GM12878 (cell line): Measurements from ENCODE around the gene RBM44. TPM values are rescaled to one million over a fixed set of nuclear protein-coding genes. Genes with fewer than 3 reads are reported as not detected.

Experiments used
- ATAC-seq: fragments of 200-7000 bp; cut with Tn5 transposase; 3 replicates; pipeline ENCODE4 v1.9.1; 2020; ENCODE audit warnings: mild to moderate bottlenecking, moderate library complexity
- BruUV-seq: library from RNA; stranded (reverse); fragments of 400-500 nt; replicated peaks from 2 replicates; lab custom pipeline; 2021; lab: Mats Ljungman, UMichigan
- CTCF ChIA-PET: fragments of 300-600 bp; sonication (Branson Sonifier 250); formaldehyde crosslinking; extraction: SDS; loops from one replicate; lab custom pipeline; 2021; ENCODE audit warnings: inconsistent platforms; lab: Yijun Ruan, JAX
- POLR2A ChIA-PET: fragments of 350-600 bp; formaldehyde crosslinking; extraction: SDS; loops from one replicate; lab custom pipeline; 2021; ENCODE audit warnings: inconsistent platforms; lab: Charles Lee
- RAD21 ChIA-PET: fragments of 300-600 bp; sonication (Branson Sonifier 250); formaldehyde crosslinking; loops from one replicate; lab custom pipeline; 2023; ENCODE audit warnings: antibody characterized with exemption; ENCODE audit not compliant: unreplicated experiment; lab: Charles Lee
- SMC1A ChIA-PET: fragments of 300-600 bp; sonication (Branson Sonifier 250); formaldehyde crosslinking; loops from one replicate; lab custom pipeline; 2023; ENCODE audit not compliant: unreplicated experiment, uncharacterized antibody; lab: Charles Lee
- DNase-seq: peaks from one replicate; pipeline ENCODE4 v3.0.0-alpha.2; 2011; ENCODE audit warnings: low read depth, low spot score
- FAIRE-seq: peaks from 3 replicates; lab custom pipeline; 2011; peaks lifted over from hg19 to GRCh38; lab: Jason Lieb, UNC
- H2AFZ ChIP-seq: 2 replicates; pipeline ENCODE4 v1.6.0; 2011; ENCODE audit warnings: low read depth, low read length, control low read depth; ENCODE audit not compliant: control insufficient read depth
- H3K27ac ChIP-seq: 2 replicates; pipeline ENCODE4 v1.5.1; 2011; ENCODE audit warnings: control low read depth; ENCODE audit not compliant: control insufficient read depth, insufficient read depth
- H3K27me3 ChIP-seq, 2 experiments: replicated peaks in 1 of 2; 2 replicates each; pipeline versions ENCODE4 v1.6.0 to v1.6.1; 2011; ENCODE audit warnings: low read length in 1 of 2; ENCODE audit not compliant: control insufficient read depth in 2 of 2, insufficient read depth in 2 of 2
- H3K36me3 ChIP-seq, 2 experiments: 2 replicates each; pipeline ENCODE4 v1.5.1; 2011; ENCODE audit warnings: low read length in 1 of 2; ENCODE audit not compliant: control insufficient read depth in 2 of 2, insufficient read depth in 2 of 2
- H3K4me1 ChIP-seq: 2 replicates; pipeline ENCODE4 v1.6.1; 2011; ENCODE audit warnings: mild to moderate bottlenecking, low read length, moderate library complexity, mixed read lengths; ENCODE audit not compliant: control insufficient read depth, insufficient read depth
- H3K4me2 ChIP-seq: 2 replicates; pipeline ENCODE4 v1.6.0; 2011; ENCODE audit warnings: control low read depth; ENCODE audit not compliant: control insufficient read depth, insufficient read depth
- H3K4me3 ChIP-seq: fragments of 200-600 bp; sonication (generic); 2 replicates; pipeline ENCODE4 v1.5.1; 2016
- H3K79me2 ChIP-seq: 2 replicates; pipeline ENCODE4 v1.6.0; 2011; ENCODE audit warnings: low read length; ENCODE audit not compliant: control insufficient read depth, insufficient read depth
- H3K9ac ChIP-seq: 2 replicates; pipeline ENCODE4 v1.8.0; 2011; ENCODE audit warnings: low read length, control low read depth, mixed read lengths; ENCODE audit not compliant: control insufficient read depth, insufficient read depth
- H3K9me3 ChIP-seq: replicated peaks from 3 replicates; pipeline ENCODE4 v1.5.1; 2011; ENCODE audit warnings: mild to moderate bottlenecking, low read length; ENCODE audit not compliant: control insufficient read depth, insufficient read depth
- H4K20me1 ChIP-seq: 2 replicates; pipeline ENCODE4 v1.6.0; 2011; ENCODE audit not compliant: control insufficient read depth, insufficient read depth
- IRF5 ChIP-seq: fragments of 450-650 bp; IDR thresholded peaks from 2 replicates; pipeline ENCODE4 v1.6.1; 2017; ENCODE audit warnings: borderline replicate concordance
- NFXL1 ChIP-seq: fragments of 450-650 bp; IDR thresholded peaks from 2 replicates; pipeline ENCODE4 v1.6.1; 2017; ENCODE audit warnings: antibody characterized with exemption, mild to moderate bottlenecking, borderline replicate concordance
- NRF1 ChIP-seq: conservative IDR thresholded peaks from 2 replicates; pipeline ENCODE4 v1.6.1; 2011; ENCODE audit warnings: mild to moderate bottlenecking, low read depth, low read length, improper control_type of control experiment
- RFX5 ChIP-seq: IDR thresholded peaks from 2 replicates; pipeline ENCODE4 v1.6.1; 2011; ENCODE audit warnings: low read depth, low read length, improper control_type of control experiment
- SUZ12 ChIP-seq: fragments of 200-600 bp; sonication (generic); IDR thresholded peaks from one replicate; pipeline ENCODE4 v1.6.1; 2018; ENCODE audit warnings: antibody characterized with exemption, mild to moderate bottlenecking; ENCODE audit not compliant: unreplicated experiment
- YBX1 ChIP-seq: fragments of 450-650 bp; IDR thresholded peaks from 2 replicates; pipeline ENCODE4 v1.6.1; 2016; ENCODE audit warnings: antibody characterized with exemption
- ZNF687 ChIP-seq: fragments of 450-650 bp; IDR thresholded peaks from 2 replicates; pipeline ENCODE4 v1.6.1; 2017; ENCODE audit warnings: mild to moderate bottlenecking, moderate library complexity
- WGBS: methylation state at CpG from one replicate; pipeline ENCODE4 v1.1.6; 2016; ENCODE audit warnings: low lambda C conversion rate; ENCODE audit not compliant: insufficient replicate concordance, insufficient coverage; ENCODE audit errors: missing lambda C conversion rate; 5-methylcytosine and 5-hydroxymethylcytosine counted together
- in situ Hi-C: fragments of 300-500 bp; cut with MboI; formaldehyde crosslinking; loops from 9 replicates; pipeline ENCODE4 v1.14.3; 2018; ENCODE audit warnings: mixed read lengths
- intact Hi-C: fragments of 100-400 bp; cut with micrococcal nuclease; formaldehyde crosslinking; loops from one replicate; pipeline ENCODE4 v1.14.2; 2022; ENCODE audit not compliant: unreplicated experiment
- polyA plus RNA-seq, 11 experiments: library from polyadenylated mRNA; depleted of rRNA in 4 of 11; unstranded in 6 of 11; stranded (reverse) in 5 of 11; fragments of >200 nt; fragmentation: Nextera tagmentation in 4 of 11; fragmentation: Illumina TruSeq in 1 of 11; extraction: Ambion mirVana in 4 of 11; extraction: Trizol in 1 of 11; gene quantifications; 1 replicate in 1 of 11; 2 replicates in 10 of 11; pipeline versions ENCODE4 v1.2.1 to v1.2.3, GENCODE V29; 2011 to 2016; ENCODE audit warnings: inconsistent platforms in 2 of 11, missing spikeins in 2 of 11, low read depth in 1 of 11
- total RNA-seq, 4 experiments: library from RNA; depleted of rRNA in 3 of 4; stranded (reverse); fragments of >200 nt in 3 of 4; fragmentation: Illumina TruSeq in 1 of 4; extraction: Trizol in 1 of 4; gene quantifications; 2 replicates each; pipeline versions ENCODE4 v1.2.1 to v1.2.3, GENCODE V29; 2013 to 2021
- TF ChIP-seq, protein P1 (sequence below): IDR thresholded peaks from 2 replicates; pipeline ENCODE4 v1.6.1; 2011; ENCODE audit warnings: borderline replicate concordance, low read depth, mild to moderate bottlenecking, moderate library complexity, low read length; ENCODE audit not compliant: insufficient read depth, poor library complexity, severe bottlenecking

The RBM44 gene
- total and polyA plus RNA-seq, 10 of the 15 experiments (the other 5 are each of a cell fraction or from before 2014, with no cell fraction given): 0.14 to 1.4 (median 0.62) TPM; not detected in 1

GRCh38 chr2:237876061-237876526 is 77.5 kb downstream of the RBM44 start:
- TF ChIP-seq RFX5 (no peak), IRF5 (no peak), NFXL1 (no peak), YBX1 (no peak)
- TF ChIP-seq, all 136 proteins: peak for 0
- Histone ChIP-seq H3K4me3 (no peak overlapping the region), H3K36me3 (no peaks in the 10 kb centered on the region), H3K4me2 (no peak overlapping the region), H3K27me3 (no peaks in the 10 kb centered on the region; a peak in 1 of 4 replicates), H3K4me1 (no peaks in the 10 kb centered on the region; the same call in 1 of the 2 replicates), H3K9me3 (no peaks in the 10 kb centered on the region), H3K9ac (no peak overlapping the region), H2AFZ (no peak overlapping the region), H3K79me2 (no peaks in the 10 kb centered on the region), H4K20me1 (no peaks in the 10 kb centered on the region), H3K27ac (no peak overlapping the region)
- in situ Hi-C loops (no loop called here), intact Hi-C loops (no loop called here)
- WGBS: 47% methylated on average over 13 of the region's 14 CpGs
- SMC1A ChIA-PET: interaction anchor here (1.0 kb wide), 1 partner anchor 14 kb away, joined by 3 read pairs; no protein-coding TSS in a partner anchor
- POLR2A ChIA-PET: no interaction called here
- no TSS peak for BruUV-seq
- RAD21 ChIA-PET: interaction anchor here (0.9 kb wide), 1 partner anchor 259 kb away, joined by 3 read pairs; no protein-coding TSS in a partner anchor
- FAIRE-seq (no peak), ATAC-seq (no peak), DNase-seq (no peak)
- CTCF ChIA-PET: no interaction called here

GRCh38 chr2:237876532-237876931 is 78.0 kb downstream of the RBM44 start:
- H2AFZ ChIP-seq: no peak overlapping the region
- H3K9me3 ChIP-seq: no peaks in the 10 kb centered on the region
- SMC1A ChIA-PET: no interaction called here
- H3K9ac ChIP-seq: no peak overlapping the region
- H3K27ac ChIP-seq: no peak overlapping the region
- CTCF ChIA-PET: no interaction called here
- no peaks in the 10 kb centered on the region for H3K36me3 ChIP-seq
- no TSS peak for BruUV-seq
- DNase-seq (no peak), ATAC-seq (no peak), FAIRE-seq (no peak)
- WGBS: 29% methylated on average over 12 of the region's 12 CpGs
- no peak overlapping the region for H3K4me2 ChIP-seq
- no peaks in the 10 kb centered on the region; a peak in 1 of 4 replicates for H3K27me3 ChIP-seq
- POLR2A ChIA-PET: no interaction called here
- H3K4me1 ChIP-seq: no peaks in the 10 kb centered on the region; the same call in 1 of the 2 replicates
- intact Hi-C loops (no loop called here), in situ Hi-C loops (no loop called here)
- RAD21 ChIA-PET: interaction anchor here (0.9 kb wide), 1 partner anchor 260 kb away, joined by 3 read pairs; no protein-coding TSS in a partner anchor
- H3K4me3 ChIP-seq: no peak overlapping the region
- no peaks in the 10 kb centered on the region for H3K79me2 ChIP-seq
- no peaks in the 10 kb centered on the region for H4K20me1 ChIP-seq
- TF ChIP-seq ZNF687: no peak
- no peak for TF ChIP-seq SUZ12
- TF ChIP-seq NRF1: no peak
- TF ChIP-seq, protein P1, sequence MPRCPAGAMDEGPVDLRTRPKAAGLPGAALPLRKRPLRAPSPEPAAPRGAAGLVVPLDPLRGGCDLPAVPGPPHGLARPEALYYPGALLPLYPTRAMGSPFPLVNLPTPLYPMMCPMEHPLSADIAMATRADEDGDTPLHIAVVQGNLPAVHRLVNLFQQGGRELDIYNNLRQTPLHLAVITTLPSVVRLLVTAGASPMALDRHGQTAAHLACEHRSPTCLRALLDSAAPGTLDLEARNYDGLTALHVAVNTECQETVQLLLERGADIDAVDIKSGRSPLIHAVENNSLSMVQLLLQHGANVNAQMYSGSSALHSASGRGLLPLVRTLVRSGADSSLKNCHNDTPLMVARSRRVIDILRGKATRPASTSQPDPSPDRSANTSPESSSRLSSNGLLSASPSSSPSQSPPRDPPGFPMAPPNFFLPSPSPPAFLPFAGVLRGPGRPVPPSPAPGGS: no peak
